Activated CD8-positive, alpha-beta T cell treated with anti-CD3 and anti-CD28 coated beads, Interleukin-2, amount 10 ng/mL, durations not matched to agents 7 days and 5 days (primary cell): Measurements from ENCODE around the gene RNF39. TPM values are rescaled to one million over a fixed set of nuclear protein-coding genes. Genes with fewer than 3 reads are reported as not detected.
"Not testable (repeated sequence)": the region's sequence is repeated elsewhere in the genome, so short reads cannot be mapped to it uniquely, and the experiment has no call there.

Experiments
- ATAC-seq: fragments of 150-1000 bp; cut with Tn5 transposase; one replicate; pipeline ENCODE4 v1.10.0; 2021; ENCODE audit warnings: moderate library complexity
- CTCF ChIA-PET: fragments of 350-600 bp; sonication (Branson Sonifier 250); formaldehyde crosslinking; loops from one replicate; lab custom pipeline; 2021; ENCODE audit warnings: antibody characterized with exemption; lab: Charles Lee
- POLR2A ChIA-PET: fragments of 350-600 bp; sonication (Branson Sonifier 250); formaldehyde crosslinking; loops from one replicate; lab custom pipeline; 2021; ENCODE audit warnings: antibody characterized with exemption; lab: Charles Lee
- DNase-seq: peaks from one replicate; pipeline ENCODE4 v3.0.0-alpha.2; 2020
- H3K27ac Mint-ChIP-seq: one replicate; pipeline ENCODE4 v1.8.0; 2021; ENCODE audit warnings: mild to moderate bottlenecking, mixed read lengths
- H3K27me3 Mint-ChIP-seq: one replicate; pipeline ENCODE4 v1.8.0; 2021; ENCODE audit warnings: low read depth, mixed read lengths
- H3K36me3 Mint-ChIP-seq: one replicate; pipeline ENCODE4 v1.8.0; 2021; ENCODE audit warnings: low read depth, mixed read lengths
- H3K4me1 Mint-ChIP-seq: one replicate; pipeline ENCODE4 v1.8.0; 2021; ENCODE audit warnings: low read depth, mixed read lengths
- H3K4me3 Mint-ChIP-seq: one replicate; pipeline ENCODE4 v1.8.0; 2021; ENCODE audit warnings: mild to moderate bottlenecking, mixed read lengths
- H3K9me3 Mint-ChIP-seq: one replicate; pipeline ENCODE4 v1.8.0; 2022; ENCODE audit warnings: mixed read lengths; ENCODE audit not compliant: insufficient read depth
- total RNA-seq, 2 experiments: library from RNA; stranded (reverse); gene quantifications; one replicate each; pipeline ENCODE4 v1.2.3, GENCODE V29; 2021

The RNF39 gene
- total RNA-seq, 2 experiments from 2014 or later, result not detected

GRCh38 chr6:30053682-30054081 lies 21.9 kb downstream of the RNF39 start:
- no peak overlapping the region for H3K27ac Mint-ChIP-seq
- peaks cover 40% of the 10 kb centered on the region for H3K36me3 Mint-ChIP-seq
- ChIA-PET CTCF (no interaction called here), POLR2A (interaction anchor here (1.4 kb wide), 1 partner anchor 13 kb away, joined by 4 read pairs; the partner anchor contains the start of gene PPP1R11)
- no peak for ATAC-seq
- H3K4me3 Mint-ChIP-seq, result no peak overlapping the region
- H3K4me1 Mint-ChIP-seq, result no peaks in the 10 kb centered on the region
- no peak for DNase-seq
- H3K27me3 Mint-ChIP-seq, result no peaks in the 10 kb centered on the region
- H3K9me3 Mint-ChIP-seq, result no peaks in the 10 kb centered on the region

GRCh38 chr6:30047220-30047619 lies 28.3 kb downstream of the RNF39 start:
- DNase-seq (no peak), ATAC-seq (no peak)
- Mint-ChIP-seq H3K27me3 (no peaks in the 10 kb centered on the region), H3K4me1 (peaks cover 18% of the 10 kb centered on the region), H3K27ac (peak overlapping the region; percentile 78), H3K9me3 (peaks cover 9% of the 10 kb centered on the region), H3K4me3 (no peak overlapping the region), H3K36me3 (peaks cover 26% of the 10 kb centered on the region)
- POLR2A ChIA-PET, result interaction anchor here (2.1 kb wide), 1 partner anchor 14 kb away, joined by 10 read pairs; the partner anchor contains the start of gene POLR1H
- CTCF ChIA-PET, result interaction anchor here (1.1 to 1.3 kb wide), 2 partner anchors 23 to 56 kb away, joined by 3 to 4 read pairs; no protein-coding TSS in a partner anchor

- Mint-ChIP-seq H3K27ac (no peak overlapping the region), H3K9me3 (peaks cover 9% of the 10 kb centered on the region)
- POLR2A ChIA-PET, result interaction anchor here (1.1 kb wide), 1 partner anchor 16 kb away, joined by 4 read pairs; no protein-coding TSS in a partner anchor
These were observed 30.9 kb downstream of the RNF39 start for GRCh38 chr6:30044630-30045029.

GRCh38 chr6:30043744-30044143 lies 31.8 kb downstream of the RNF39 start:
- H3K4me1 Mint-ChIP-seq, result peaks cover 18% of the 10 kb centered on the region
- ChIA-PET CTCF (no interaction called here), POLR2A (interaction anchor here (1.1 kb wide), 1 partner anchor 17 kb away, joined by 4 read pairs; no protein-coding TSS in a partner anchor)
- no peak for DNase-seq
- H3K4me3 Mint-ChIP-seq, result no peak overlapping the region
- H3K27me3 Mint-ChIP-seq, result no peaks in the 10 kb centered on the region
- peaks cover 22% of the 10 kb centered on the region for H3K36me3 Mint-ChIP-seq
- no peak overlapping the region for H3K27ac Mint-ChIP-seq
- H3K9me3 Mint-ChIP-seq, result peaks cover 9% of the 10 kb centered on the region
- no peak for ATAC-seq

More at GRCh38 chr6:30044630-30045029, 30.9 kb downstream of the RNF39 start:
- Mint-ChIP-seq H3K4me1 (peaks cover 18% of the 10 kb centered on the region), H3K4me3 (no peak overlapping the region), H3K27me3 (no peaks in the 10 kb centered on the region), H3K36me3 (peaks cover 24% of the 10 kb centered on the region)
- ATAC-seq, result no peak
- CTCF ChIA-PET, result interaction anchor here (0.7 to 1.5 kb wide), 2 partner anchors 52 to 87 kb away, joined by 3 to 6 read pairs; no protein-coding TSS in a partner anchor
- DNase-seq, result no peak

GRCh38 chr6:30042914-30043313 lies 32.7 kb downstream of the RNF39 start:
- POLR2A ChIA-PET, result interaction anchor here (1.0 kb wide), 1 partner anchor 94 kb away, joined by 3 read pairs; no protein-coding TSS in a partner anchor
- Mint-ChIP-seq H3K4me1 (peaks cover 18% of the 10 kb centered on the region), H3K4me3 (no peak overlapping the region), H3K36me3 (peaks cover 17% of the 10 kb centered on the region), H3K27me3 (no peaks in the 10 kb centered on the region), H3K27ac (no peak overlapping the region), H3K9me3 (peaks cover 9% of the 10 kb centered on the region)
- ATAC-seq (no peak), DNase-seq (no peak)
- CTCF ChIA-PET, result no interaction called here

DNA sequence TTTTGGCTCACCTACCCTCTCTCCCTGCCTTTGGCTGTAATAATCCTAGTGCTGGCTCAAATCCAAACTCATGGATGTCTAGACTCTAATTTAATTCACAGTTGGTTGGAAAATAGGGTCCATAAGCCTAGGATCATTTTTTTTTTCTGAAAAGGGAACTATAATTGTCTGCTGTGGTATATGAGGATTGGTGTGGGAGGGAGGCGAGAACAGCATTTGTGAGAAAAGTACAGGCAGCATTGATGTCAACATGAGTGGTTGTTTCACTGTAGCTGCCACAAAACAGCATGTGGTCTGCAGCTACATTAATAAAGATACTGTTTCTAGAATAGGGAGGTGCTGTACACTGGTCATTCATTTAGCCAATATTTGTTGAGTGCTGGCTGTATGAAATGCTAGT lies 33.1 kb downstream of the RNF39 start:
- Mint-ChIP-seq H3K4me1 (peaks cover 17% of the 10 kb centered on the region), H3K27me3 (no peaks in the 10 kb centered on the region), H3K27ac (no peak overlapping the region), H3K4me3 (no peak overlapping the region), H3K9me3 (peaks cover 7% of the 10 kb centered on the region), H3K36me3 (peaks cover 16% of the 10 kb centered on the region)
- no peak for ATAC-seq
- POLR2A ChIA-PET, result interaction anchor here (1.0 kb wide), 1 partner anchor 94 kb away, joined by 3 read pairs; no protein-coding TSS in a partner anchor
- DNase-seq, result no peak
- CTCF ChIA-PET, result no interaction called here

GRCh38 chr6:30041821-30042220 lies 33.7 kb downstream of the RNF39 start:
- H3K4me1 Mint-ChIP-seq, result peaks cover 14% of the 10 kb centered on the region
- ChIA-PET POLR2A (no interaction called here), CTCF (interaction anchor here (1.2 kb wide), 1 partner anchor 19 kb away, joined by 3 read pairs; no protein-coding TSS in a partner anchor)
- ATAC-seq, result no peak
- H3K27ac Mint-ChIP-seq, result no peak overlapping the region
- H3K27me3 Mint-ChIP-seq, result no peaks in the 10 kb centered on the region
- H3K9me3 Mint-ChIP-seq, result peaks cover under 1% of the 10 kb centered on the region
- H3K36me3 Mint-ChIP-seq, result peaks cover 10% of the 10 kb centered on the region
- H3K4me3 Mint-ChIP-seq, result no peak overlapping the region
- DNase-seq, result no peak

GRCh38 chr6:30041221-30041620 lies 34.3 kb downstream of the RNF39 start:
- Mint-ChIP-seq H3K4me3 (no peak overlapping the region), H3K36me3 (peaks cover 7% of the 10 kb centered on the region), H3K27me3 (no peaks in the 10 kb centered on the region), H3K27ac (no peak overlapping the region), H3K9me3 (no peaks in the 10 kb centered on the region), H3K4me1 (peaks cover 13% of the 10 kb centered on the region)
- no peak for DNase-seq
- ATAC-seq, result no peak
- ChIA-PET CTCF (interaction anchor here (0.7 to 1.2 kb wide), 3 partner anchors 19 to 391 kb away, joined by 3 read pairs; no protein-coding TSS in a partner anchor), POLR2A (no interaction called here)

- ATAC-seq, result peak; percentile 69
- Mint-ChIP-seq H3K4me3 (no peak overlapping the region), H3K27ac (no peak overlapping the region), H3K9me3 (no peaks in the 10 kb centered on the region), H3K36me3 (peaks cover 19% of the 10 kb centered on the region), H3K4me1 (peaks cover 12% of the 10 kb centered on the region), H3K27me3 (no peaks in the 10 kb centered on the region)
- POLR2A ChIA-PET, result interaction anchor here (1.3 kb wide), 1 partner anchor 24 kb away, joined by 5 read pairs; the partner anchor contains the start of gene POLR1H
- CTCF ChIA-PET, result interaction anchor here (0.6 to 1.4 kb wide), 7 partner anchors 13 to 398 kb away, joined by 3 to 7 read pairs (median 3); no protein-coding TSS in a partner anchor
- DNase-seq, result no peak
These were observed 38.3 kb downstream of the RNF39 start for GRCh38 chr6:30037182-30037788.

GRCh38 chr6:30035784-30036183 lies 39.8 kb downstream of the RNF39 start:
- Mint-ChIP-seq H3K4me1 (peaks cover 12% of the 10 kb centered on the region), H3K27me3 (no peaks in the 10 kb centered on the region), H3K4me3 (no peak overlapping the region), H3K27ac (no peak overlapping the region), H3K9me3 (no peaks in the 10 kb centered on the region), H3K36me3 (peaks cover 16% of the 10 kb centered on the region)
- no peak for DNase-seq
- ATAC-seq, result no peak
- CTCF ChIA-PET, result no interaction called here
- POLR2A ChIA-PET, result no interaction called here

DNA sequence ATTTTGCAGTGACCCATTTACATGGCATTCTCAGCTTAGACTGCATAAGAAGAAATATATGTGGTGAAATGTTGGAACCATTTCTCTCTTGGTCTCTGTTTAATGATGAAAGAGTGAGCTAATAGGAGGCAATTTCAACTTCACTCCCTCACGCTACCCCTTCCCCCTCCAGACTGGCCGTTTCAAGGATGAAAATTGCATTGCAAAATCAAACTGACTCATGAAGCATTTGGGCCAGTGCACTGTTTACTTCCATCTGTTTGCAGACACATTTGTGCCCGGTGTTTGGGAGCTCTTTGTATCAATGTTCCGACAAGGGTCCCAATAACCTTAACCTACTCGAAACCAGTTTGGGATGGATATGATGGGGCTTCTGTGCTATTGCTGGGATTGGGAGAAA lies 42.1 kb downstream of the RNF39 start:
- H3K4me1 Mint-ChIP-seq, result peaks cover 12% of the 10 kb centered on the region
- ATAC-seq, POLR2A ChIA-PET, H3K4me3 Mint-ChIP-seq, DNase-seq, H3K27me3 Mint-ChIP-seq, H3K27ac Mint-ChIP-seq, H3K9me3 Mint-ChIP-seq: not testable (repeated sequence)
- CTCF ChIA-PET, result interaction anchor here (1.2 kb wide), 1 partner anchor 185 kb away, joined by 4 read pairs; no protein-coding TSS in a partner anchor
- H3K36me3 Mint-ChIP-seq, result peaks cover 20% of the 10 kb centered on the region

GRCh38 chr6:30031381-30031780 lies 44.2 kb downstream of the RNF39 start:
- ATAC-seq (no peak), DNase-seq (no peak)
- Mint-ChIP-seq H3K27me3 (no peaks in the 10 kb centered on the region), H3K4me1 (peaks cover 8% of the 10 kb centered on the region), H3K4me3 (no peak overlapping the region), H3K27ac (no peak overlapping the region), H3K9me3 (no peaks in the 10 kb centered on the region), H3K36me3 (peaks cover 20% of the 10 kb centered on the region)
- POLR2A ChIA-PET, result no interaction called here
- CTCF ChIA-PET, result interaction anchor here (1.1 kb wide), 1 partner anchor 8 kb away, joined by 5 read pairs; no protein-coding TSS in a partner anchor
